RWPE1 (cell line): ENCODE data around the gene UNC13A.

ENCODE experiments used
- CTCF ChIA-PET: fragments of 350-600 bp; sonication (Branson Sonifier 250); formaldehyde crosslinking; extraction: SDS; loops from one replicate; lab custom pipeline; 2021; lab: Yijun Ruan, JAX
- POLR2A ChIA-PET: fragments of 400-600 bp; formaldehyde crosslinking; extraction: SDS; loops from one replicate; lab custom pipeline; 2020; ENCODE audit warnings: antibody characterized with exemption; ENCODE audit not compliant: low non-redundant PET; lab: Yijun Ruan, JAX
- DNase-seq: peaks from one replicate; pipeline ENCODE4 v3.0.0; 2012; ENCODE audit warnings: low spot score
- H3K27ac ChIP-seq: fragments of 450-650 bp; 2 replicates; pipeline ENCODE4 v1.5.1; 2017
- CTCF ChIP-seq: fragments of 450-650 bp; conservative IDR thresholded peaks from 2 replicates; pipeline ENCODE4 v1.5.1; 2017; ENCODE audit warnings: low read depth, mild to moderate bottlenecking

UNC13A gene

GRCh38 chr19:17716309-17716929 lies 28.3 kb upstream of the UNC13A start:
- CTCF ChIA-PET = interaction anchor here (0.6 to 1.2 kb wide), 2 partner anchors 50 to 137 kb away, joined by 3 to 4 read pairs; no protein-coding TSS in a partner anchor
- no peak overlapping the region for H3K27ac ChIP-seq
- POLR2A ChIA-PET = no interaction called here
- TF ChIP-seq CTCF = no peak
- DNase-seq = no peak

- TF ChIP-seq CTCF = no peak
These were observed 23.7 kb upstream of the UNC13A start for GRCh38 chr19:17711851-17712250.

GRCh38 chr19:17706750-17707181 lies 18.6 kb upstream of the UNC13A start:
- peak; percentile 59 for DNase-seq
- CTCF ChIA-PET = interaction anchor here (0.5 kb wide), 1 partner anchor 55 kb away, joined by 4 read pairs; no protein-coding TSS in a partner anchor
- H3K27ac ChIP-seq = no peak overlapping the region
- no peak for TF ChIP-seq CTCF
- POLR2A ChIA-PET = no interaction called here

More at GRCh38 chr19:17711851-17712250, 23.7 kb upstream of the UNC13A start:
- POLR2A ChIA-PET = no interaction called here
- no peak for DNase-seq
- CTCF ChIA-PET = no interaction called here
- no peak overlapping the region for H3K27ac ChIP-seq

- H3K27ac ChIP-seq = no peak overlapping the region
- no peak for DNase-seq
- TF ChIP-seq CTCF = no peak; the same call in 1 of the 2 replicates
- POLR2A ChIA-PET = no interaction called here
- CTCF ChIA-PET = interaction anchor here (0.6 kb wide), 1 partner anchor 408 kb away, joined by 3 read pairs; no protein-coding TSS in a partner anchor
These were observed 15.8 kb upstream of the UNC13A start for GRCh38 chr19:17703824-17704463.

- no peak overlapping the region for H3K27ac ChIP-seq
- CTCF ChIA-PET = no interaction called here
- TF ChIP-seq CTCF = no peak
- no peak for DNase-seq
- POLR2A ChIA-PET = no interaction called here
These were observed 7.0 kb upstream of the UNC13A start for GRCh38 chr19:17695198-17695597.

- POLR2A ChIA-PET = interaction anchor here (1.2 kb wide), 1 partner anchor 26 kb away, joined by 4 read pairs; no protein-coding TSS in a partner anchor
- DNase-seq = no peak
- CTCF ChIA-PET = interaction anchor here (1.1 kb wide), 1 partner anchor 74 kb away, joined by 4 read pairs; no protein-coding TSS in a partner anchor
- no peak for TF ChIP-seq CTCF
- H3K27ac ChIP-seq = no peak overlapping the region
These were observed 4.4 kb upstream of the UNC13A start for GRCh38 chr19:17692566-17692965.
